ENCODE results near the gene SLC18A3.

The SLC18A3 gene

DNA sequence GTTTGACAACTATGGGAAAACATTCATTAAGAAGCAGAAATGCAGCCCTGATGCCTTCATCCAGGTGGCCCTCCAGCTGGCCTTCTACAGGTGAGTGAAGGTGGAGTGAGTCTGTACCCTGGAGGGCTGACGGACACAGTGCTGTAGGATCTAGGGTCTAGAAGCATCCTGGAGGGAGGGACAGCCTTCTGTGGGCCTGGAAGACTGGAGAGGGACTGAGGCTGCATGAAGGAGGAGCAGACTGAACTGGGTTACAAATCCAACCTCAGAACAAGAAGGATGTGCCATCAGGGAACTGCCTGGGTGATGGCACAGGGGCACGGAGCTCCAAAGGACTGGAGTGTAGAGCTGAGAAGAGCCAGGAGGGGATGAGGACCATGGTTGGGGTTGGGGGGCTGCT lies 41.8 kb downstream of the SLC18A3 start:
- DNase-seq (ENCODE audit: low spot score), result no peak

DNA sequence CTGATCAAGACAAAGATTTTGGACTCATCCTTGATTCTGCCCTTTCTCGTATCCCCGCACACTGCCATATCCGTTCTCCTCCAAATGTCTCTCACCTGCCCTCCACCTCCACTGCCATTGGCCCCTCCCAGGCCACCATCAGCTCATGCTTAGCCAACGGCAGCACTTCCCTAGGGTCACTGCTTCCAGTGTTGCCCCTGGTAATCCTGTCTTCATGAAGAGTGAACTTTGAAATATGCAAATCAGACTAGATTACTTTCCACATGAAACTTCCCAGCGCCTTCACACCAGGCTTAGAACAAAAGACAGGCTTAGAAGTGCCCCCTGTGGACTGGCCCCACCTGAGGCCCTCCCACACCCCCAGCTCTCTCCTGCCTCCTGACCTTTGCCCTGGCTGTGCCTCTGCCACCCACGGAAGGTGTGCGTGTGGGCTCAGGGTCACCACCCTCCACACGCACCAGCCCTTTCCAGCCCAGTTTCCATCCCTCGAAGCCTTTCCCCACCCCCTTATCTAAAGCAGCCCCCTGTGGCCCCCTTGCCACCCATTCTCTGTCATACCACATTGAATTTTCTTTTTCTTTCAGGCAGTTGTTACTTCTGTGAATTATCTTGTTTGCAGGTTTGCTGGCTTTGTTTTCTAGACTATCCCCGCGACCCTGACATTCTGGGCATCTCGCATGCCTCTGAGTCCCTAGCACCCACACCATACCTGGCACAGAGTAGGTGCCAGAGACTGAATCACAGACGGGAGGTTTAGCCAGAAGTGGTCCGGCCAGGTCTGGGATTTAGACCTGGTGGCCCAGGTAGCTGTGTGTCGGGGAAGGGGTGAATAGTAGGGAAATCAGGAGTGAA lies 42.5 kb downstream of the SLC18A3 start:
- DNase-seq (ENCODE audit: low spot score), result peak; percentile 17

DNA sequence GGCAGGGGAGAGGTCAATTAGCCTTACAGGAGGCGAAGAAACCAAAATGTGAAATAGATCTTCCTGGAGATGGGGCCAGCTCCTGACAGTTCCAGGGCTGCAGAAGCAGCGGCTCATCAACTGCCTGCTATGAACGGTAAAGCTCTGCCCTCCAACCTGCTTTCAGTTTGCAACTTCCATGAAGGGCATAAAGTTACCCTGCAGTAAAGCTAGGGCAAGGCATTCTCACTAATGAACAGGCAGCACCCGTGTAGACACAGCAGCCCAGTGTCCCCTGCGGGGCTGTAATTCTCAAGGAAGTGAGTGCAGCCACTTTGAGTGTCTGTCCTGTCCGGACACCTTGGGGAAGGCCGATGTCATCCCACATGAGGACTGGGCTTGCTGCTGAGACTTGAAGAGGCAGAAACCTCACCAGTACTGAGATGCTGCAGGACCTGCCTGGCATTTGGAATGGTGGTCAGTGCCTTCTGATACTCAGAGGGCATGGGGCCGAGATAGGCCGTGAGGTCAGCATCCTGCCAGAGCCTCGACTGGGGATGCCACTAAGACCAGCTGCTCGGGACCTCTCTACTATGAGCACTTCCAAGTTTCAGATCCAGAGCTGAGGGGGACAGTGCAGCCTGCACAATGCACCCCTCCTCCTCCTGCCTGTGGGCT lies 43.3 kb downstream of the SLC18A3 start:
- no peak for DNase-seq (ENCODE audit: low spot score)

DNA sequence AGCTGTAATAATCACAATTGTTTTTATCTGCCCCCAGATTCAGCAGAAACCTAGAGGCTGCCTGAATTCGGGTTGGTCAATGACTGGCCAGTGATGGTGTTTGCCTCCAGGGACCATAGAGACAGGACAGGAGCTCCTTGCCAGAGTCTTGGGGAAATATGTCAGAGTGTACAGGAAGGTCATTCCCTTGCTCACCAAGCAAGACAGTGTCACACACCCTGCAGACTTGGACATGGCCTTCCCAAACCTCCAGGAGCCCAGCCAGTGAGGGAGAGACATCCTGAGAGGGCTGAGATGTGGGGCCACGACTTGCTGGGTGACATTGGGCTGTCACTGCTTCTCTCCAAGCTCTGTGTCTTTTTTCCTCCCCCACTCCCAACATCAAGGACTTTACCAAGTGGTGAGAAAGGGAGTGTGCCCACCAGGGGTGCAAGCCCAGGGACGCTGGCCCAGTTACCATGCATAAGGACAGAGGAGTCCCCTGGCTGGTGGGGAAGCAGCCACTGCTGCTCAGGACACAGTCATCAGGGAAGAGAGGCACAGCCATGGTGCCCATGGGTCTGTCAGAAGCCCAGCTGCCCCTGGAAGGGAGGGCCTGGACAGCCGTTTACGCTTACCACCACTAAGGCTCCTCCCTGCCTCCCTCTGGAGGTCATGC lies 44.1 kb downstream of the SLC18A3 start:
- no peak for DNase-seq (ENCODE audit: low spot score)

DNA sequence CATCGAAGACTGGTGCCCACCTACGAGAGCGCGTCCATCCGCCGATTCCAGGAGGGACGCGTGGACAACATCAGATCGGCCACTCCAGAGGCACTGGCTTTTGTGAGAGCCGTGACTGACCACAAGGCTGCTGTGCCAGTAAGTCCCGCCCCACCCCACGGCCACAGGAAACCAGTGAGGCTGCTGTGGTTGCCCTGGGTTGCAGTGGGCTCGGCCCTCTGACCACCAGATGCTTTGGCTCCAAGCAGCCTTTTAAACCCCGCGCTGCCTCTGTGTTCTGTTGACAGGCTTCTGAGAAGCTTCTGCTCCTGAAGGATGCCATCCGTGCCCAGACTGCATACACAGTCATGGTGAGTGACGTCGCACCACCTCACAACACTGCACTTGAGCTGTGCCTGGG lies 45.0 kb downstream of the SLC18A3 start:
- no peak for DNase-seq (ENCODE audit: low spot score)

DNA sequence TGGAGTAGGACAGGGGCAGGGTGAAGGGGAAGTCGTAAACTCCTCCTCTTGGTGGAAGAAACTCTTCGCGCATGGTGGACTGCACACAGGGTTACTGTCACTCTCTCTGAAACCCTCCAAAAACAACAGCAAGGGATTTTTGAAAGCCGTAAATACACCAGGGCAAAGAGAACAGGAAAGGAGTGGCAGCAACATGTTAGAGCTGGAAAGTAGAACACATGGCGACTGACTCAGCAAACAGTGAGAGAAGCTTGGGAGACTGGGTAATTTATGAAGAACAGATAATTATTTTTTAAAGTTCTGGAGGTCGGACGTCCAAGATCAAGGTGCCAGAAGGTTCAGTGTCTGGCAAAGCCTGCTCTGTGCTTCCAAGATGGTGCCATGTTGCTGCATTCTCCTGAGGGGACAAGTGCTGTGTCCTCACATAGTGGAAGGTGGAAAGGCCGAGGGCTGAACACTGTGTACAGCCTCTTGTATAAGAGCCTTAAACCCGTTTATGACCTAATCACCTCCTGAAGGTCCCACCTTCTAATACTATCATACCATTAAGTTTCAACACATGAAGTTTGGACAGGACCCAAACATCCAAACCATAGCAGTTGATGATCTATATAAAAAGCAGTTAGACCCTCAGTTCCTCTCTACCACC lies 46.9 kb downstream of the SLC18A3 start:
- no peak for DNase-seq (ENCODE audit: low spot score)

DNA sequence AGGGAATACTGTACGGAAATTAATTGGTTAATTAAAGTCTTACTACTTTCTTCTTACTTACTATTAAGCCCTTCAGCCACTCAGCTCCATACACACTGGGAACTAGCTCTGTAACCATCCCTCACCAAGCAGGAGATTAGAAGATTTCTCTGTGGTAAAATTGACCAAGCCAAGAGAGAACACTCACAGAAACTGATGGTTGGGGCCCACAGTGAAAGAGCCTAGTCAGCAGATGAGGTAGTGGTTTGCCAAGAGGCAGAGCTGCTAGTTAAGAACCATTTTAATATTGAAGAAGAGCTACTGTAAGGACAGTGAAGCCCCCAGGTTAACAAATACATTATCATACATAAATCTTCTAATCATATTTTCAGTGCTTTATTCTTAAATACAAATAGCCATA lies 47.5 kb downstream of the SLC18A3 start:
- DNase-seq (ENCODE audit: low spot score), result no peak

DNA sequence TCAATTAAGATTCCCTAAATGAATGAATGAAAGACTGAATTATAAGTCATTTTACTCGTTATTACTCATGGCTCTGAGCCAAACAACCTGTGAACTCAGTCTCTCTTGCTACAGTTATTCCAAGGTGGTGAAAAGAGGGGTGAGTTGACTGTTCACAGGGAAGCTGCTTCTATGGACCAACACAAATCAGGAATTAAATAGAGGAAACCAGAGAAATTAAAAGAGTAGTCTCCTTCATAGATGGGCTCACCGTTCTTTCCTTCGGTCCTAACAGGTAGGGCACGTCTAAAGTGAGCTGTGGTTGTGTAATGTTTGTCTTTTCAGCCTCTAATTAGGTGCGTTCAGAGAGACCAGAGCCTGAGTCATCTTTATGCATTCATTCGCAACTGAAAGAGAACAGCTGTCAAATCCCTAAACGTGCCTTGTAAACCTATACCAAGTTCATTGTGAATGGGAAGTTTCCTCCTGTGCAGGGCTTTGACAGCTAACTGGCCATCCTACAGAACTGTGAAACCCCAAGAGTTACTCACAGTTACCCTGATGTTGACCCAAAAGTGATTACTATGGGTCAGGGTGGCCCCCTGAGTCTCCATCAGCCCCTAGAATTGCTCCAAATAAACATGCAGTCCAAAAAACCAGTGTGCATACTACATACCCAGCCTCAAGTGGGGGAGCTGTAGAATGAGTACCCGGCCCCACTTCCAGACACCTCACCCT lies 51.2 kb downstream of the SLC18A3 start:
- peak; percentile 14 for DNase-seq (ENCODE audit: low spot score)
